Lower lobe of right lung (tissue), 2 donors: Measurements from ENCODE around the gene SLCO4A1. TPM values are rescaled to one million over a fixed set of nuclear protein-coding genes. Genes with fewer than 3 reads are reported as not detected.

Experiments
- ATAC-seq, 2 donors: fragments of 200-7000 bp; cut with Tn5 transposase; one replicate each; pipeline ENCODE4 v1.9.1; 2020 to 2022; ENCODE audit warnings: mild to moderate bottlenecking in 2 of 2, moderate library complexity in 2 of 2
- DNase-seq: peaks from one replicate; pipeline ENCODE4 v3.0.0-alpha.2; 2020
- H3K27ac ChIP-seq: fragments of 200-600 bp; one replicate; pipeline ENCODE4 v1.8.0; 2022
- H3K27me3 ChIP-seq: fragments of 200-600 bp; one replicate; pipeline ENCODE4 v1.8.0; 2022; ENCODE audit warnings: low read depth
- H3K36me3 ChIP-seq: fragments of 200-600 bp; one replicate; pipeline ENCODE4 v1.8.0; 2022; ENCODE audit warnings: mild to moderate bottlenecking
- H3K4me1 ChIP-seq: fragments of 200-600 bp; one replicate; pipeline ENCODE4 v1.8.0; 2022
- H3K4me3 ChIP-seq: fragments of 200-600 bp; one replicate; pipeline ENCODE4 v1.8.0; 2022; ENCODE audit warnings: mild to moderate bottlenecking
- H3K9me3 ChIP-seq: fragments of 200-600 bp; one replicate; pipeline ENCODE4 v1.8.0; 2022
- intact Hi-C: fragments of 100-400 bp; cut with DNase I; formaldehyde crosslinking; loops from one replicate; pipeline ENCODE4 v1.11.0; 2022
- total RNA-seq: library from RNA; stranded (reverse); fragmentation: NEBNext Ultra II Directional; extraction: Animal tissue kit (Norgen Biotek cat#: 25700); gene quantifications from one replicate; pipeline ENCODE4 v1.2.1, GENCODE V29; 2021
- TF ChIP-seq, protein P1 (sequence below): fragments of 200-600 bp; IDR thresholded peaks from one replicate; pipeline ENCODE4 v1.8.0; 2022; ENCODE audit warnings: antibody characterized with exemption, mild to moderate bottlenecking
- donor health status: DM: no; HTN: yes; CAD: no; lungs with severe emphysema.

Gene SLCO4A1
- total RNA-seq, 1 donor from 2014 or later: 72.4 TPM

DNA sequence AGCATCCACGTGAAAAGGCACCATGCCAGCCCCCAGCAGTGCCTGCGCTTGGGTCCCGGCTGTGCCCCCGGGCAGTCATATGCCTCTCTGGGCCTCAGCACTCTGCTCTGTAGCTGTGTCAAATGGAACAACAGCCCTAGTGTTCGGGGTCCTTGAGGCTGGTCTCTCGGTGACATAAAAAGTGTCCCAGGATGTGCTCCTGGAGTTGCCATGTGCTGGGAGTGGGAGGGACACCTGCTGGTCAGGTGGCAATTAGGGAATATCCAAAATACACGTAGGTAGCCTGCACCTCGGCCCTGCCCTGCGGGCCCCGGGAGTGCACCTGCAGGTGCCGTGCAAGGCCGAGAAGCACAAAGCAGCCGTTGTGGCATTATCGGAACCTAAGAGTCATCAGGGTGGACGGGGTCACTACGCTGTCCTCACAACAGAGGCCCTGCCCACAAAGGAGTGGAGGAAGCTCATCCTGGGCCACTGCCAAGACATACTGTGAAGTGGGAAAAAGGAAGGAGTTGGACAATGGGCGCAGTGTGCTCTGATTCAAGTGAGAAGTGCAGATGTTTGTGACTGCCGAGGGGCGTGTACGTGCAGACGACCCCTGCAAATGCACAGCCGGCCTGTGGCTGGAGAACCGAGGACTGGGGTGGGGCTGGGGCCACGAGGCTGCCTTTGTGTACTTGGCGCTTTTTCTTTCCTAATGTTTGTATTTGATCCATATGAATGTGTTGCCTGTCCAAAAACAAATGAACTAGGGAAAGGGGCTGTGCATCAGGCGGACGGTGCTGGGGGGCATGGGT lies 24.6 kb downstream of the SLCO4A1 start:
- TF ChIP-seq, protein P1, sequence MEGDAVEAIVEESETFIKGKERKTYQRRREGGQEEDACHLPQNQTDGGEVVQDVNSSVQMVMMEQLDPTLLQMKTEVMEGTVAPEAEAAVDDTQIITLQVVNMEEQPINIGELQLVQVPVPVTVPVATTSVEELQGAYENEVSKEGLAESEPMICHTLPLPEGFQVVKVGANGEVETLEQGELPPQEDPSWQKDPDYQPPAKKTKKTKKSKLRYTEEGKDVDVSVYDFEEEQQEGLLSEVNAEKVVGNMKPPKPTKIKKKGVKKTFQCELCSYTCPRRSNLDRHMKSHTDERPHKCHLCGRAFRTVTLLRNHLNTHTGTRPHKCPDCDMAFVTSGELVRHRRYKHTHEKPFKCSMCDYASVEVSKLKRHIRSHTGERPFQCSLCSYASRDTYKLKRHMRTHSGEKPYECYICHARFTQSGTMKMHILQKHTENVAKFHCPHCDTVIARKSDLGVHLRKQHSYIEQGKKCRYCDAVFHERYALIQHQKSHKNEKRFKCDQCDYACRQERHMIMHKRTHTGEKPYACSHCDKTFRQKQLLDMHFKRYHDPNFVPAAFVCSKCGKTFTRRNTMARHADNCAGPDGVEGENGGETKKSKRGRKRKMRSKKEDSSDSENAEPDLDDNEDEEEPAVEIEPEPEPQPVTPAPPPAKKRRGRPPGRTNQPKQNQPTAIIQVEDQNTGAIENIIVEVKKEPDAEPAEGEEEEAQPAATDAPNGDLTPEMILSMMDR: no peak
- DNase-seq (no peak), ATAC-seq (peak; percentile 43 to 59)
- intact Hi-C loops: no loop called here
- Histone ChIP-seq H3K9me3 (no peaks in the 10 kb centered on the region), H3K4me3 (no peak overlapping the region), H3K4me1 (peaks cover 18% of the 10 kb centered on the region), H3K36me3 (peaks cover 14% of the 10 kb centered on the region), H3K27me3 (peaks cover 20% of the 10 kb centered on the region), H3K27ac (no peak overlapping the region)

DNA sequence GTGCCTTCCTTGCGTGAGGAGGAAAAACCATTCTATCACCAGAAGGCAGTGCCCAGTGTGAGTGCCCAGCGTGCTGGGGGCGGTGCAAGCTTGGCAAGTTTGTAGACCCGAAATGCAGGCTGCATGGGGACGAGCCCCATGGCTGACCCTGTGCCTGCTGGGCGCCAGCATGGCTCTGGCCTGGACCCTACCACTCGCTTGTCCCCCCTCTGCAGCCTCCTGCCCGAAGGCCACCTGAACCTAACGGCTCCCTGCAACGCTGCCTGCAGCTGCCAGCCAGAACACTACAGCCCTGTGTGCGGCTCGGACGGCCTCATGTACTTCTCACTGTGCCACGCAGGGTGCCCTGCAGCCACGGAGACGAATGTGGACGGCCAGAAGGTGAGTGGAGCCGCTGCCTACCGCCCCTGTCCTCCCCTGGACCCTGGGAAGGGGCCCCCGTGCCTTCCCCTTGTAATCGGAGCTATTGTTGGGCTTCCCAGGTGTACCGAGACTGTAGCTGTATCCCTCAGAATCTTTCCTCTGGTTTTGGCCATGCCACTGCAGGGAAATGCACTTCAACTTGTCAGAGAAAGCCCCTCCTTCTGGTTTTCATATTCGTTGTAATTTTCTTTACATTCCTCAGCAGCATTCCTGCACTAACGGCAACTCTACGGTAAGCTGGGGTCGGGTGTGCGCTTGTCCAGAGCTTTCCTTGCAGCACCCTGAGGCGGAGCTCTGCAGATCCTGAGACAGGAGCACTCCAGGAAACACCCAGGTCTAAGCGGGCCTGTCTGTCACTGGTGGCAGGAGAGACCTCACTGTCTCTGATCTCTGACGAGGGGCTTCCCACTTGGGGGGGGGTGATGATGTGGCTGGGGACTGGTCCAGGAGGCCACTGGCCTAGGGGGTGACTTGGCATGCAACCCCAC lies 25.5 kb downstream of the SLCO4A1 start:
- no peak for ATAC-seq
- no peak overlapping the region for H3K4me3 ChIP-seq
- H3K36me3 ChIP-seq: peaks cover 12% of the 10 kb centered on the region
- H3K4me1 ChIP-seq: peaks cover 18% of the 10 kb centered on the region
- intact Hi-C loops: no loop called here
- peaks cover 20% of the 10 kb centered on the region for H3K27me3 ChIP-seq
- no peaks in the 10 kb centered on the region for H3K9me3 ChIP-seq
- no peak for DNase-seq
- TF ChIP-seq, protein P1: no peak
- no peak overlapping the region for H3K27ac ChIP-seq

DNA sequence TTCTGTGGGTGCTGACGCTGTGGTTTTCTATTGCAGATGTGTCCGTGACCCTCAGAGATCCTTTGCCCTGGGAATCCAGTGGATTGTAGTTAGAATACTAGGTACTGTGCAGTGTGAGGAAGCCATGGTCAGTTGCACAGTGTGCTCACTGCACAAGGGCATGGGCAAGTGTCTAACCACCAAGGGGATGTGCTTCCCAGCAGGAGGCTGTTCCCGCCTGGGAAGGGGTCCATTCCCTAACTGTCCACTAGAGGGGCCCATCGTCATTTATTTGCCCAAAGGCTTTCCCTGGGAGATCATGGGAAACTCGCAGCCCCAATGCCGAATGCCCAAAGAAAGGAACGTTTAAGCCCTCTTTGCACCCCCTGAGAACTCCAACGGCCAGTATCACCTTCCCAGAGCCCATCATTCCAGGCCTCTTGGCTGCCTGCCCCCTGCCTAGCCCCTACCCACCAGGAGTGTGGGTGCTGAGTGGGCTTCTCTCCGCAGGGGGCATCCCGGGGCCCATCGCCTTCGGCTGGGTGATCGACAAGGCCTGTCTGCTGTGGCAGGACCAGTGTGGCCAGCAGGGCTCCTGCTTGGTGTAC lies 26.2 kb downstream of the SLCO4A1 start:
- TF ChIP-seq, protein P1: peak; percentile 85
- intact Hi-C loops: no loop called here
- DNase-seq (no peak), ATAC-seq (peak; percentile 55 to 59)
- H3K4me1 ChIP-seq: peaks cover 18% of the 10 kb centered on the region
- H3K36me3 ChIP-seq: peaks cover 4% of the 10 kb centered on the region
- no peak overlapping the region for H3K4me3 ChIP-seq
- H3K9me3 ChIP-seq: no peaks in the 10 kb centered on the region
- no peak overlapping the region for H3K27ac ChIP-seq
- H3K27me3 ChIP-seq: peaks cover 20% of the 10 kb centered on the region

DNA sequence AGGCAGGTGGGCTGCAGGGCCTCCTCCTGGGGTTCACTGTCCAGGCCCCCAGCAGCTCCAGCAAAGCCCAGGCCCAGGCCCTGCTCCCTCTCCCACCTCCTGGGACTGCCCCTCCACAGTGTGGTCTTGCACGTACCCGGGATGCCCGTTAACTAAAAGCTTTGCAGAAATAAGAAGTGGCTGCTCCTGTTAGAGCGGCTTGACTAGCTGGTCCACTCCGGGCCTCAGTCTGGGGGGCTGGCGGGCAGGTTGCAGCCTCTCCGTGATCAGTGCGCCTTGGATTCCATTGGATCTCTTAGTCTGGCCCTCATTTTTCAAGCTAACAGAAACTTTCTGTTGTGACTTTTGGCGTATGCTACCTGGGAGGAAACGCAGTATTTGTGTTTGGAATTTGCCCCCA lies 26.9 kb downstream of the SLCO4A1 start:
- TF ChIP-seq, protein P1: no peak
- no peak for ATAC-seq

DNA sequence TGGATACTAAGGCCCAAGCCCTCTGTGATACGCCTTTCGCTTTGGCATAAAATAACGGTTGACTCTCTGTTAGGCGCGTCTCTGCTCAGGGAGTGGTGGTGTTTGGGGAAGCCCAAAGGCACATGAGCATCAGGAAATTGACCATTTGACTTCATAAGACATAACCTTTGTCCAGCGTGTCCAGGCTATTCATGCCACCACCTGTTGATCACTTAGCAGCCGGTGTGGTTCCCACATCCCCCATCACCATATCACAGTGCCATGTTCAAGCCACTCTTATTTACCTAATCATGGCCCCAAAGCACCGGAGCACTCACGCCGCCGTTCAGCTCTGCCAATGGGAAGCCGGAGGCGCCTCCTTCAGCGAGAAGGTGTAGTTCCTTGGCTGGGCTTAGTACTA lies 27.9 kb downstream of the SLCO4A1 start:
- DNase-seq (no peak), ATAC-seq (no peak)
- TF ChIP-seq, protein P1: no peak
- intact Hi-C loops: no loop called here
- Histone ChIP-seq H3K4me3 (no peak overlapping the region), H3K4me1 (peaks cover 18% of the 10 kb centered on the region), H3K27me3 (peaks cover 28% of the 10 kb centered on the region), H3K9me3 (no peaks in the 10 kb centered on the region), H3K27ac (no peak overlapping the region), H3K36me3 (peaks cover 1% of the 10 kb centered on the region)

More for the DNA sequence above, 26.9 kb downstream of the SLCO4A1 start:
- DNase-seq: no peak
- H3K36me3 ChIP-seq: peaks cover 4% of the 10 kb centered on the region
- H3K27me3 ChIP-seq: peaks cover 26% of the 10 kb centered on the region
- no peaks in the 10 kb centered on the region for H3K9me3 ChIP-seq
- no peak overlapping the region for H3K27ac ChIP-seq
- intact Hi-C loops: no loop called here
- H3K4me3 ChIP-seq: no peak overlapping the region
- peaks cover 18% of the 10 kb centered on the region for H3K4me1 ChIP-seq
